Bone marrow (tissue), 2 donors: ENCODE results near the gene LDB3.

ENCODE experiments used
- DNase-seq, 2 donors: peaks; one replicate each; lab custom pipeline; 2025; lab: John Stamatoyannopoulos, UW

The LDB3 gene

GRCh38 chr10:86651021-86651471, 17.3 kb upstream of the LDB3 start:
- DNase-seq: no peak

GRCh38 chr10:86651631-86652331, 16.5 kb upstream of the LDB3 start:
- no peak for DNase-seq

DNA sequence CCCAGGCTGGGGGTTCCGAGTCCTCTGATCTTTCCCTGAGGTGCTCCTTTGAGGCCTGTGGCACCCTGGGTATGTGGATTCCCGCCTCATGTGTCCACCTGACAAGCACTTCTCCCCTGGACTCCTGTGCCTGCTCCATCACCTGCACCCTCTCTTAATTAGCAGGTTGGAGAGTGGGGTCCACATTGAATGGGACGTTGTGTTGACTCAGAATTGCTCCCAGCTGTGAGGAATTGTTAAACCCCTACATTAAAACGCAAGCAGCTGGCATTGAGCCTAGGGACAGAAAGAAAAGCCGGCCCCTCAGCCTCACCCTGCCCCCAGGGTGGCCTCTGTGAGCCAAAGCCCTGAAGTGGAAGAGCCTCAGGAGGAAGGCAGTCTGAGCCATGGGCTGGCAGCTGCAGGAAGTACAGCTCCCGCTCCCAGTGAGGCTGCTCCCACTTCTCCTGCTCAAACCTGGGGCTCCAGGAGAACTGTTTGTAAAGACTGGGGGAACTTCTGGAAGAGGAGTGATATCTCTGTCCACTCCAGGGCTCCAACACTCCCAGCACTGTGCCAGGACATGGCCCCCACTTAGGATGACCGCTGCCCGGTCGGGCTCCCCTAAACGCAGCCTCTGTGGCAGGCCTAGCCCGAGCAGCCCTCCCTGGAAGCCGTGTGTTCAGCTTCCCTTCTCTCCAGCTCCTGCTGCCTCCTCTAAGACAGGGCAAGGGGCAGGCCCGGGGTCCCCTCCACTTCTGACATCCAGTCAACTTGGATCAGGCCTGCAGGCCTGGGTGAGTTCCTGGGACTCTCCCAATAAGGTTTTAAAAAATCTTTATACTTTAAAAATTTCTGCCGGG, 15.7 kb upstream of the LDB3 start:
- DNase-seq: no peak

GRCh38 chr10:86653379-86653778, 14.9 kb upstream of the LDB3 start:
- no peak for DNase-seq

DNA sequence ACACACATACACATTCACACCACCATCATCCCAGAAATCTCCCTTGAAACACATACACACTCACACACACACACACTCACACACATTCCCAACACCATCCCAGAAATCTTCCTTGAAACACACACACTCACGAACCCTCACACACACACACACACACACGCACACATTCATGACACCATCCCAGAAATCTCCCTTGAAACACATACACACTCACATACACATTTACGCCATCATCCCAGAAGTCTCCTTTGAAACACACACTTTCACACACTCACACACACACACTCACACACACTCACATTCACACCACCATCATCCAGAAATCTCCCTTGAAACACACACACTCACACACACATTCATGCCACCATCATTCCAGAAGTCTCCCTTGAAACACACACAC, 14.3 kb upstream of the LDB3 start:
- no peak for DNase-seq

DNA sequence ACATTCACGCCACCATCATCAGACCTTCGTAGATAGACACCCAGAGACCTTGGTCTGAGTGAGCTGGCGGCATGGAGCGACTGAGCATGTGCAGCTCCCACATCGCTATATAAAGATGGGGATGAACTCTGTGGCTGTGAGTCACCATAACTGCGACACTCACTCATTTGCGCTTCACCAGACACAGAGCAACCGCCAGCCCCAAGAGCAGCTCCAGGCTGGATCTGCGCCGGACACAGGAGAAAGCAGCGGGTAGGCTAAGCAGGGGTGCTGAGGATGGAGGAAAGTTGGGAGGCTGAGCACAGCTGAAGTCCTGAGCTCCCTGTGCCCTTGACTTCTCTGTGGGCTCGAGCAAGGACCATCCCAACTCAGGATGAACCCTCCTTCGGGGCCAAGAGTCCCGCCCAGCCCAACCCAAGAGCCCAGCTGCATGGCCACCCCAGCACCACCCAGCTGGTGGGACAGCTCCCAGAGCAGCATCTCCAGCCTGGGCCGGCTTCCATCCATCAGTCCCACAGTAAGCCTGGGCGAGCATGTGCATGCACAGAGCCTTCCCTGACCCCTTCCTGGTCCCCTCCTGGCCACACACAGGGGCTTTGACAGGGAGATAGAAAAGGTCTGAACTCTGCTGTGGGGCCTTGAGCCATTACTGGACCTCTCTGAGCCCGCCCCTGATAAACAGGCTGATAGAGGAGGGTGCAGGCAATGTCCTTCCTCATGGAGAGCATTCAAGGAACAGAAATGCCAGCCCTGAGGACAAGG, 13.7 kb upstream of the LDB3 start, which contains the start of gene OPN4:
Gene OPN4, plus strand, starts transcription at position 137 of the 762 bp plus-strand sequence. Its CDS starts 237 bp downstream, at position 374.
- no peak for DNase-seq

DNA sequence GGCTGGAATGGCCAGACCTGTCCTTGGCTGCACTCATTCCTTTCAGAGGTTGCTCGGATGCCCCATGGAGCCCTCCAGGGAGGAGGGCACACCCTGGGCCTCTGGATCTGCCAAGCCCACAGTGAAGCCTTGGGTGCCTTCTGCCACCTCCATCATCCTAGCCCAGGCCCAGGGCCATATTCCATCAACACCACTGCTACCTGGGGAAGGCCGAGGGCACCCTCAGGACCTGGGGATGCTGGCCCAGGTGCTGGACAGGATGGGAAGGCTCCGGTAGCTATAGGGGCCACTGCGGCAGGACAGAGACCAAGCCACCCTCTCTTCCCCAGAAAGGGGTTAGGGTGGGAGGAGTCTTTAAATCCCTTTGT, 13.2 kb upstream of the LDB3 start:
- DNase-seq: no peak

GRCh38 chr10:86655596-86655995, 12.7 kb upstream of the LDB3 start:
- no peak for DNase-seq

DNA sequence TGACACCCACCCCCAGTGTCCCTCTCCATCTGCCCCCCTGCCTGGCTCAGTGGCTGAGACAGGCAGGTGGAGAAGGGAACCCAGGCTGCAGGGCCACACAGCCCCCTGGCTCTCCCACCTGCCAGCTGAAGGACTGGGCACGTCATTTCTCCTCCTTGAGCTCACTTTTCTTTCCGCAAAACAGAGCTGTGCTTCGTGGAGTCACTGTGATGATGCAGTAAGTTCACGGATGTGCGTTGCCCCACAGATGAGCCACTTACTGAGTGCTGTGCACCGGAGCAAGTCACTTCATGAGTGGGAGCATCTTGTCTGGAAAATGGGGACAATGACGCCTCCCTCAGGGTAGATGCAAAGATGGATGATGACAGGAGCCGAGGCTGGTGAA, 11.3 kb upstream of the LDB3 start:
- no peak for DNase-seq

- no peak for DNase-seq
These were observed 10.8 kb upstream of the LDB3 start for GRCh38 chr10:86657396-86658011.

DNA sequence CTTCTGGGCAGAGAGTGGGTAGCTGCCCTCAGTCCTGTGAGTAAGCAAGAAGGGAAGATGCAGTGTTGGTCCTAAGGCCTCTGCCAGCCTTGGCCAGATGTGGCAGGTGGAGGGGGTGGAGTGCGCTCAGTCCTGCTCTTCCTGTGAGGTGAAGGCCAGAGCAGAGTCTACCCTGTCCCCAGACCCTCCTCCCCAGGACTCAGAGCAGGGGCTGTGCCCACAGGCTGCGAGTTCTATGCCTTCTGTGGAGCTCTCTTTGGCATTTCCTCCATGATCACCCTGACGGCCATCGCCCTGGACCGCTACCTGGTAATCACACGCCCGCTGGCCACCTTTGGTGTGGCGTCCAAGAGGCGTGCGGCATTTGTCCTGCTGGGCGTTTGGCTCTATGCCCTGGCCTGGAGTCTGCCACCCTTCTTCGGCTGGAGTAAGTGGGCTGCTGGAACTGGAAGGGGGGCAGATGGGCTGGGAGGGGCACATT, 10.0 kb upstream of the LDB3 start:
- DNase-seq: no peak

- DNase-seq: no peak
These were observed 9.6 kb upstream of the LDB3 start for GRCh38 chr10:86658751-86659150.

GRCh38 chr10:86659161-86659691, 9.1 kb upstream of the LDB3 start:
- DNase-seq: no peak

DNA sequence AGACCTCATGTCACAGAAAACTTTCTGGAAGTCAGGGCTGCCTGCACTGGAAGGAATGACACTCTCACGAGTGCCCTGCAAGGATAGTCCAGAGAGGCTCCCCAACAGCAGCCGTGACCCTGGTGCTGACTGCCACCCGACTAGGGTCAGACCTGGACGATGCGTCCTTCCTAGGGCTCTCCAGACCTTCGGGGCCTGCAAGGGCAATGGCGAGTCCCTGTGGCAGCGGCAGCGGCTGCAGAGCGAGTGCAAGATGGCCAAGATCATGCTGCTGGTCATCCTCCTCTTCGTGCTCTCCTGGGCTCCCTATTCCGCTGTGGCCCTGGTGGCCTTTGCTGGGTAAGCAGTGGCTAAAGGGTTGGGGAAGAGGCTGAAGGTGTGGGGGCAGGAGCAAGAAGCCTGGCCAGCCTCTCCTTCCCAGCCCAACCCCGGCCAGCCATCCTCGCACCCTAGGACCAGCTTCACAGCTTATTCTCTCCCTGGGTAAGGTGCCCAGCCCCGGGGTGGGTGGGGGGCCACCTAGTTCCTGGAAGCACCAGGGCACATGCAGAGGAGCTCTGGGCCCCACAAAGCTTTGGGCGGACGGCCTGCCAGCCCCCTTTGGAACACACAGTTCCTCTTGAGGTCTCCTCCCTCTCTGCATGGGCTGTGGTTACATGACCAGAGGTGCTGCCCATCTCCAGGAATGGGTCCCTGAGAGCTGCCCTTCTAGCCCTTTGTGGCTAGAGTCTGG, 8.4 kb upstream of the LDB3 start:
- DNase-seq: no peak

DNA sequence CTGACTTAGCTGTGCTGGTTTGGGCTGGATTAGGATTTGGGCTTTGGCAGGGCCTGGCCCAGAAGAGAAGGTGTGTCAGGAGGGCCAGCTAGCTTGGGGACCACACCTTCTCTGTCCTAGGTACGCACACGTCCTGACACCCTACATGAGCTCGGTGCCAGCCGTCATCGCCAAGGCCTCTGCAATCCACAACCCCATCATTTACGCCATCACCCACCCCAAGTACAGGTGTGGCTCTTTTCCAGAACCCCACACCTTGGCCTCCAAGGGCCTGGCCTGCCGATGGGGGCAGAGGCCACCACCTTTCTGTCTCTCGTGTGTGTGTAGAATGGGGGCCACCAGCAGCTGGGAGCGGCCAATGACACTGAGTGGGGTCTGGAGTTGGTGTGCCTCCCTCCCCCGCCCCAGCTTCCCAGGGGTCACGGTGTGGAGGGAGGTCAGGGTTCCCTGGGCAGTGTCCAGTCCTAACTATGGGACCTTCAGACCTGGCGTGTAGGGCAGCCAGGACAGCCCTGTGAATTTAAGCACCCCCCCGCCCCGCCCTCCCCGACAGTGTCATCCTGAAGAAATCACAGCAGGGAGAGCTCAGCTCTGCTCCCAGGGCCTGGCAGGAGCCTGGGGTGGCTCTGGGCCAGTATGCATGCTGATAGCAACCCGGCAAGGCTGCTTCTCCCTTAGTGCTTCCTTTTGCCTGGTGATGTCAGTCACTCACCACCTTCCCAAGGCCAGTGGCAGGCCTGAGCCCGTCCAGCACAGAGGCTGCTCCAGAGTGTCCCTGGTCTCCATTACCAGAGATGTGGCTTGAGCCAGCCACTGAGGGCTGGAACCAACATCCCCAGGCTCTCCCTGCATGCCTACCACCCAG, 6.9 kb upstream of the LDB3 start:
- DNase-seq: no peak

DNA sequence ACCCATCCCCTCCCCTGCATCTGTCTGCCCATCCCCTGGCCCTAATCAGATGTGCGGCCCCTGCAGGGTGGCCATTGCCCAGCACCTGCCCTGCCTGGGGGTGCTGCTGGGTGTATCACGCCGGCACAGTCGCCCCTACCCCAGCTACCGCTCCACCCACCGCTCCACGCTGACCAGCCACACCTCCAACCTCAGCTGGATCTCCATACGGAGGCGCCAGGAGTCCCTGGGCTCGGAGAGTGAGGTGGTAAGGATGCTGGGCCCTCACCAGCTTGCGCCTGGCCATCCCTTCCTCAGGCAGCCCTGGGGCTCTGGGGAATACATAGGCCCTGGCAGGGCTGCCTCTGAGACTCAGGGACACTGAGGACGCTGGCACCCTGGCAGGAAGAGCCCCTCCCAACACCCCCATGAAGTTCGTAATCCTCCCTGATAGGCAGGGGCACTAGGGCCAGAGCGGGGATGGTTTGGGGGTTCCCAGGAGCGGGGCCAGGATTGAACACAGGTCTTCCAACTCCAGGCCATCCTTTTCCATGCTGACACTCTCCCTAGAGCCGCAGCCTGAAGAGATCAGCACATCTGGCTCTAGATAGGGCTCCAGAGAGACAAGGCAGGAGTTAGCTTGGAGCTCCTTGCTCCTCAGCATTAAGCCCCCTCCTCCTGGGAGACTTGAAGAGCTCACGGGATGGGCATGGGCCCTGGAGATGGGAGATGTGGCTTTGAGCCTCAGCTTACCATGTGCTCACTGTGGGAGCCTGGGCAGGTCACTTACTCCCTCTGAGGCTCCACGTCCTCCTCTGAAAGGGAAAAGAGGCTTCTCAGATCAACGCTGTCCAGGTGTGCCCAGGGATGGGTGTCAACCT, 5.9 kb upstream of the LDB3 start:
- DNase-seq: no peak

DNA sequence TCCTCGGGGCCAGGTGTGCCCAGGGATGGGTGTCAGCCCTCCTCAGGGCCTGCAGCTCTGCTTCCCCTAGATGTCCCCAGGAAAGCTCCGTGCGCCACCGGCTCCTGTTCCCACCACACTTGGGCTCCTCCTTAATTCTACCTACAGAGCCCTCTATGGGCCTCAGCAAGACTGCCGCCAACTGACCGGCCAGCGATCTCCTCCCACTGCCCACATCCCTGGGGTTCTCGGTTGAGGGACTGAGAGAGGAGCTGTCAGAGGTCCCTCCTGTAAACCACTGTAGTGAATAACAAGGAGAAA, 5.3 kb upstream of the LDB3 start:
- no peak for DNase-seq

DNA sequence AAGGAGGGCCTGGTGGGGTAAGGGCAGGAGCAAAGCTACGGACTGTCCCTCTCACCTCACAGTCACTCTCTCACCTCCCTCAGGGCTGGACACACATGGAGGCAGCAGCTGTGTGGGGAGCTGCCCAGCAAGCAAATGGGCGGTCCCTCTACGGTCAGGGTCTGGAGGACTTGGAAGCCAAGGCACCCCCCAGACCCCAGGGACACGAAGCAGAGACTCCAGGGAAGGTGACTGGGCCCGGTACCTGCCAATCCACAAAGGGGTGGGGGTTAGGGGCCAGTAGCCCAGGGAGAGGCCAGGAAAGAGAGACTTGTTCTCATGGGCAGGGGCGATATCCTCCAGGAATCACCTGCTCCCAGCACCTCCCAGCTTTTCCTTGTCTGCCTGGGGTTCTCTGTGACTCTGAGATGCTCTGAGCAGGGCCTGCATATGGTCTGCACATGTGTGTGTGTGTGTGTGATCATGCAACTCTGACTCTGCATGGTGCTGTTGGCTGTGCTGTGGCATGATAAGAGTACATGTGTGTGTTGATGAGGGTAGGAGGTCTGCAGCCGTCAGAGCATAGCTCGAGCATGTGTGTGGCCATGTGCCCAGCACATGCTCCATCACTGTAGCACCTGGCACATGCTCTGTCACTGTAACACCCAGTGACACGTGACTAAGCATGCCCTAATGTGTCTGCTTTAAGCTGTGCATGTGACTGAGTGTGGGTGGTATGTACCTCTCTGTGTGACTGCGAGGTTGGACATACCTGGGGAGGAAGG, 4.6 kb upstream of the LDB3 start:
- no peak for DNase-seq
